Activated T-cell treated with anti-CD3 and anti-CD28 coated beads for 1 hour (primary cell): ENCODE data around the gene ADCK2.
"Not testable (repeated sequence)": the region's sequence is repeated elsewhere in the genome, so short reads cannot be mapped to it uniquely, and the experiment has no call there.

Source experiments
- DNase-seq: peaks from one replicate; pipeline ENCODE4 v3.0.0-alpha.2; 2020; ENCODE audit warnings: low read depth

Gene ADCK2

DNA sequence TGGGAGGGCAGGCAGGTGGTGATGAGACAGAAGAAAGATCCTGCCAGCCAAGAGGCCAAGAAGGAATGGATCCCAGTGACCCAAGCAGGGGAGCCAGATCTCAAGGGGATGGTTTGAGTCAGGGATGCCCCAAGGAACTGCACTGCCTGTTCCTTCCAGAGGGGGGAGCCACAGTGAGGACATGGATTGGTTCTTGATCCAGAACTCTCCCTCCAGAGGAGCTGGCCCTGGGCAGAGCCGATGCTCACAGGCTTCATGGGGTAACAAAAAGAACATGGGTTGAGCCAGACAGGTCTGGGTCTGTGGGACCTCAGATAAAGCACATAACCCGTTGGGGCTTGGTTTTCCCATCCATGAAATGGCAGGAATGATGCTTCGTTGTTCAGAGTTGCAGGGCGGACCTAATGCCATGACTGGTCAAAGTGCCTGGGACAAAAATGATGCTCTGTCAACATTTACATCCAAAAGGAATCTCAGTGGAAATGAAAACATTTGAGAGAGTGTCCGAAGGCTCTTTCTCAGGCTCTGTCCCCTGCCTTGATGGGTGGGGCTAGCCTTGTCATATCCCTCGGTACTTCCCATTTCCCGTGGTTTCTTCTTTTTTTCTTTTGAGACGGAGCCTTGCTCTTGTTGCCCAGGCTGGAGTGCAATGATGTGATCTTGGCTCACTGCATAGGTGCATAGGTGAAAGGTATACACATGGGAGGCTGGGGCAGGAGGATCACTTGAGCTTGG lies 27.4 kb upstream of the ADCK2 start:
- DNase-seq = no peak

GRCh38 chr7:140646931-140647647 lies 25.7 kb upstream of the ADCK2 start:
- DNase-seq = peak; percentile 29

DNA sequence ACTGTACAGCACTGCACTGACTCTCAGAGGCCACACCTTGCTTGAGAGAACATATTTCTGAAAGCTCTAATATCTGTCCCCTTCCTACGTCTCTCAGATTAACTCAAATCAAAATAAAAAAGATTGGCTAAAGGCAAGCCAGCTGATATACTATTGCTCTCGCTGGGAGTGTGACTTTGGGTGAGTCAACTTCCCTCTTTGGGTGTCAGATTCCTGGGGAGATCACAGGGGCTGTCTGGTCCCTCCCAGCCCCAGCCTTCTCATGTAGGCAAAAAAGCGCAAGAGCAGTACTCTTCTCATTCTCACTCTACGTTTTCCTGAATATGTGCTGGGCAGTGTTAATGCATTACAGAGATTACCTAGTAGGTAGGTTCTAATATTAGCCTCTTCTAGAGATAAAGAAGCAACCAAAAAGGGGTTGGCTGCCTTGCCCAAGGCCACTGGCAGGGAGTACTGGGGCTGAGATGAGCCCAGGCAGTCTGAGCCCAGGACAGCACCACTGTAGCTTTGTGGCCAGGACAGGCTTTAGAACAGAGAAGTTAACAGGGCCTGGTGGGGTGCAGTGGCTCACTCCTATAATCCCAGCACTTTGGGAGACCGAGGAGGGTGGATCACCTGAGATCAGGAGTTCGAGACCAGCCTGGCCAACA lies 23.1 kb upstream of the ADCK2 start:
- DNase-seq = no peak

- no peak for DNase-seq
Measured at GRCh38 chr7:140650367-140650766, 22.4 kb upstream of the ADCK2 start.

DNA sequence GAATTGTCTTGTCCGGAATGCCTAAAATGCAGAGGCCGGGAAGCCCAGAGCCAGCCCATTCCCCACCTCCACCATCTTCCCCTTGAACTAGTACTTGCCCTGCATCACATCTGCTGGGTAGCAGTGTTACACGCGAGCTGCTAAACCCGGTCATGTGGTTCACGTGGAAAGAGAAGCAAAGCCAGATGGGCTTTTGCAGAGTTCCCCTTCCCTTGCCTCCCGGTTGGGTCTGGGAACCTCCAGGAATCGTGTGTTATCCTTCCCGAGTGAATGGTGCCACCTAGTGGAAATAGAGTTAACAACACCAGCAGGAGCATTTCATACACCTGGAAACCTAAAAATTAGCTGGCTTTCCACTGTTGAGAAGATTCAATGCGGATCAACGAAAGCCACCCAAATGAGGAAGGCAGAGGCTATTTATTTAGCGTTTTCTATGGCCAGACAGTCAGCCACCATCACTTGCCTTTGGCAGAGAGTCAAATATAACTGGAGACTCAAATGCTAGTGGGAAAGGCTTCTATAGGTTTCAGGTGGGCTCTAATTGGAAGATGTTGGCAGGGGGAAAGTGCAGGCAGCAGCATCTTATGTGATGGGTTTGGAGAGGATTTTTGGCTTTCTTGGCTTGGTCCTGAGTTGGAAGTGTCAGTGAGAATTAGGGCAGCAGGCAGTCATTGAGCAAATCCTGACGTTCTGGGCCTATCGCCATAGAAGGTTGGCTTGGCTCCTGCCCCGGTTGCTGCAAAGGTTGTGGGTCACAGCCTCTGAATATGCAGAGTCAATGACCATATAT lies 19.2 kb upstream of the ADCK2 start:
- DNase-seq = no peak

DNA sequence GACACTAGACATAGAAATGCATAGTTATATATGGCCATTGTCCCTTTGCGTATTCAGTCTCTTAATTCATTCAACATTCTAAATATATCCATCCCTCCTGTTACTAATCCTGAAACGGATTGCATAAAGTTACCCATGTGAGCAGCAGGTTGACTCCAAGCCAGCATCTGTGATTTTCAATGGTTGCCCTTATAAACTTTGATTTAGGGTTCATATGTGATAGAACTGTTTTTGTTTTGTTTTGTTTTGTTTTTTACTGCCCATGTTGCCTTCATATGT lies 18.7 kb upstream of the ADCK2 start:
- DNase-seq = no peak

DNA sequence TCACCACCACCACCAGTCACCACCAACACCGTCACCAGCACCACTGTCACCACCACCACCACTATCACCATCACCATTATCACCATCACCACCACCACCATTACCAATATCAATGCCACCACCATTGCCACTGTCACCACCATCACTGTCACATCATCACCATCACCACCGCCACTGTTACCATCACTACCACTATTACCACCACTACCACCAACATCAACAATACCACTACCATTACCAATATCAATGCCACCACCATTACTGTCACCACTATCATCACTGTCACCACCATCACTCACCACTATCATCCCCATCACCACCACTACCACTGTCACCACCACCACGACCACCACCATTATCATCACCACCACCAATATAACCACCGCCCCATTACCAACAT lies 18.1 kb upstream of the ADCK2 start:
- DNase-seq = no peak

DNA sequence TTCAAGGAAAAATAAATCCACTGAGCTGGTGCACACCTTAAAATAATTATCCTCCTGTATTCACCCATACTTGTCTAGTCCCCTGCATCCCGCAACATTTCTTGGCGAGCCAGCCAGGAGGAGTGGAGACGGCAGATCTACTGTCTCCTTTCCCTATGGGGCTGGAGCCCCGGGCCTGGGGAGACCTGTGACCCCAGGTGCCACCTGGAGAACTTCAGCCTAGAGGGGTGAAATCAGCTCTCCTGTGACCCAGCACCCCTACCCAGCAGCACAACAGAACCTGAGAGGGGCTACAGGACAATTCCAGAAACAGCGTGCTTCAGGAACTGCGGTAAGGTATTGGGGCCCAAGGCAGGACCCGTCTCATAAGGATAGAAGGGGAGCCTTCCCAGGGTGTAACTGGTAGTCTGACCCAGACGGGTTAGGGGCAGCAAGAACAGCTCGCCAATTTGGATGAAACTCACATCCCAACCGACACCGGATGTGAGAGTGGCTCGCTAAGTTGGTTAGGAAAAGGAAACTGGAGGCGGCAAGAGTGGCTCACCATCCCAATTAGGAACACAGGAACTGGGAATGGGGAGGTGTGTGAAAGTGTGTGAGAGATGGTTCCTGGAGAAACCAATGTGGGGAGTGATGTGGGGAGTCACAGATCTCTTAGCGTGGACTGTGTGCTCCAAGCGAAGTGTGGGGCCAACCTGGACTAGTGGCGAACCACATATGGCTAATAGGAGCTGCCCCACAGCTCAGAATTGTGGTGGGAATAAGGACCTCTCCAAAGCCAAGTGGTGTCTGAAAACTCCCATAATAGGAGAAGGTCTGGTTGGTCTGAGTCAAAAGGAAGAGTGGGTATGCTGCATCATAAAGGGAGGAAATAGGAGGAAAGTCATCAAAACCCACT lies 17.0 kb upstream of the ADCK2 start:
- no peak for DNase-seq

DNA sequence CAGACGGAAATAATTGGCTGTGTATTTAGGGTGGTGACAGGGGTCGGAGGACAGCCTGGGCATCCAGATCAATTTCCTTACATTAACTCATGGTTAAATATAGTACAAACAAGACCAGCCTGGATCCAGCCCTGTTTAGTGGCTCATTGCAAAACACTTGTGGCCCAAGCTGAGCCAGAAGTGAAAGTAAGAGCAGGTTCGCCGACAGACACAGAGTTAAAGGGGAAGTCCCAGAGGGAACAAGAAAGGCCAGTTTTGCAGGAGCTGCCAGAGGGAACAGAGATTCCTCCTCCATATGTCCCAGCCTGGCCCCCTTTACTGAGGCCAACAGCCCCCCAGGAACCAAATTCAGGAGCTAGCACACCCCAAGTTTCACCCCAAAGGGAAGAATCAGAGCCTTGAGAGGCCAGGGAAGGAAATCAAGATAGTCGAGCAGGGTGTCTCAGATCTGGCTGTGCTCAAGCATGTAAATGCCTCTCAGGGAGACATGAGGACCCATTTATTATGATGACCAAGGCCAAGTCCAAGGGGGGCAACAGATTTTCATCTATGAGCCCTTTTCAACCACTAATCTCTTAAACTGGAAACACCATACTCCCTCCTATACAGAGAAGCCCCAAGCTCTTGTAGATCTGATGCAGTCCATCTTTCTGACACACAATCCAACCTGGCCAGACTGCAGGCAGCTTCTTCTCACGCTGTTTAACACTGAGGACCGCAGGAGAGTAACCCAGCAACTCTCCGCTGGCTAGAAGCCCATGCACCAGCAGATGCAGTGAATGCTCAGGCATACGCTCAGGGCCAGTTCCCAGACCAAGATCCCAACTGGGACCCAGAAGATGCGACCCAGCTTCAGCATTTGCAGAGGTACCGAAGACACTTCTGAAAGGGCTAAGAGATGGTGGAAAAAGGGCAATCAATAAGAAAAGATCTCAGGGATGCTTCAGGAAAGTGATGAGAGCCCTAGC lies 15.9 kb upstream of the ADCK2 start:
- DNase-seq = no peak

DNA sequence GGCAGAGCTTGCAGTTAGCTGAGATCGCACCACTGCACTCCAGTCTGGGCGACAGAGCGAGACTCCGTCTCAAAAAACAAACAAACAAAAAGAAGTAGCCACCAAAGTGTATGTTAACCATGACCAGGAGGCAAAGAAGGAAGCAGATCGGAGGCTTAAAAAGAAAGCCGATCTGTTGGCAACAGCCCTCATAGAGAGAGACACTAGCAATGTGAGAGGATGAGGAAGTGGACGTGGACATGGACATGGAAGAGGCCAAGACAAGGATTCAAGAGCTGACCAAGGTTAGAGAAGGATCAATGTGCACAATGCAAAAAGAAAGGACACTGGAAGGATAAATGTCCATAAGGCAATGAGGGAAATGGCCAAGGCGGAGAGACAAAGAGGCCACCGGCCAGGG lies 14.9 kb upstream of the ADCK2 start:
- no peak for DNase-seq

DNA sequence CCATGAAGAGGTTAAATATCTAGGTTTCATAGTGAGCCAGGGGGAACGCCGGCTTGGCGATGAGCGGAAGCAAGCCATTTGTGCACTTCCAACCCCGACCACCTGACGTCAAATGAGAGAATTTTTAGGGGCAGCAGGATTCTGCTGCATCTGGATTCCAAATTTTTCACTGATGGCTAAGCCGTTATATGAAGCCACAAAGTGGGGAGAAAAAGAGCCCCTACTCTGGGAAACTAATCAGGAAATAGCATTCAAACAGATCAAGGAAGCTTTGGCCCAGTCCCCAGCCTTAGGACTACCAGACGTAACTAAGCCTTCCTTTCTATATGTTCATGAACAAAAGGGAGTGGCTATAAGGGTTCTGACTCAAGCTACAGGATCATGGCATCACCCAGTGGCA lies 12.9 kb upstream of the ADCK2 start:
- DNase-seq = no peak

DNA sequence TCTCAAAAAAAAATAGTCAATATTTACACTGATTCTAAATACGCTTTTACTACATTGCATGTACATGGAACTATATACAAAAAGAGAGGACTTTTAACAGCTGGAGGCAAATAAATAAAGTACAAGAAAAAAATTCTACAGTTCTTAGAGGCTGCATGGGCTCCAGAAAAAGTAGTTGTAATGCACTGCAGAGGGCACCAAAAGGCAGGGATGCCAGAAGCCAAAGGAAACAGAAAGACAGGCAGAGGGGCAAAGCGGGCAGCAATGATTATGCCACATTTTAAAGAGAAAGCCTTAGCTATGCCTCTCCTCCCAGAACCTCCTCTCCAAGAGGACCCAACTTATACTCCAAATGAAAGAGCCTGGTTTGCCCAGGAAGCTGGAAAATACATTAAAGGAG lies 11.6 kb upstream of the ADCK2 start:
- no peak for DNase-seq

- DNase-seq = not testable (repeated sequence)
Measured at GRCh38 chr7:140662938-140663337, 9.8 kb upstream of the ADCK2 start.

DNA sequence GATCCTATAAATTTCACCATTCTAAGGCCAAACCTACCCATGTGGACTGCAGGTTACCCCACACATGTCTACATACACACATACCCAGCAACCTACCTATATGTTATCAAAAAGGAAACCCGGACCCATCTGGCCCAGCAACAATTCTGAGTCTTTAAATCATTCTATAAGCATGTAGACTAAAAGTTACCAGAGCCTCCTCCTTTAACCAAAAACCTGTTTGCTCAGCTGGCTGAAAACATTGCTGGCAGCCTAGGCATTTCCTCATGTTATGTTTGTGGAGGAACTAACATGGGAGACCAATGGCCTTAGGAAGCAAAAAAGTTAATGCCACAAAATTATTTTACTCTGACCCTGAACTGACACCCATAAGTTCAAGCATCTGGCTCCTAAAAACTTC lies 5.3 kb upstream of the ADCK2 start:
- no peak for DNase-seq

DNA sequence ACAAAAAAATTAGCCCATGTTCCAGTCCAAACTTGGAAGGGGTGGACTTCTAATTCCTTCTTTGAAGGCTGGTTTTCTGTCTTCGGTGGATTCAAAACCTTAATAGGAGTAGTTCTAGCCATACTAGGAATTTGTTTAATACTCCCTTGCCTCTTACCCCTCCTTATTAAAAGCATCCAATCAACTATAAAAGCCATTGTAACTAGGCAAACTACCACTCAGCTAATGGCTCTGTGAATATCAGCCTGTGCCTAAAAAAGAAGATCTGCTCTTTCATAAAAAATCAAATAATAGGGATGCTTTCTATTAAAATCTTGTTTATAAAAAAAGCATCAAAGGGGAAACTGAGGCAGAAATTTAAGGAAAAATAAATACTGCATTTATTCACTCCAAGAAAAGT lies 4.1 kb upstream of the ADCK2 start:
- no peak for DNase-seq

GRCh38 chr7:140669352-140669751 lies 3.4 kb upstream of the ADCK2 start:
- DNase-seq = no peak

GRCh38 chr7:140669862-140670261 lies 2.9 kb upstream of the ADCK2 start:
- DNase-seq = not testable (repeated sequence)

GRCh38 chr7:140670343-140670935 lies 2.3 kb upstream of the ADCK2 start:
- DNase-seq = no peak

- no peak for DNase-seq
Measured at GRCh38 chr7:140671966-140672365, 779 bp upstream of the ADCK2 start.
